GM12892 (cell line): ENCODE measurements around the gene PRUNE2.
"Not testable (repeated sequence)": the region's sequence is repeated elsewhere in the genome, so short reads cannot be mapped to it uniquely, and the experiment has no call there.

Experiments used
- DNase-seq: peaks from one replicate; pipeline ENCODE4 v3.0.0; 2011; ENCODE audit not compliant: insufficient read length
- FAIRE-seq: peaks from 2 replicates; lab custom pipeline; 2011; peaks lifted over from hg19 to GRCh38; lab: Jason Lieb, UNC
- POLR2A ChIP-seq: IDR thresholded peaks from 2 replicates; pipeline ENCODE4 v1.6.1; 2011; ENCODE audit warnings: low read depth, low read length, control low read depth
- POLR2AphosphoS5 ChIP-seq: IDR thresholded peaks from 2 replicates; pipeline ENCODE4 v1.6.1; 2011; ENCODE audit warnings: low read depth, low read length, control low read depth
- TAF1 ChIP-seq: IDR thresholded peaks from 2 replicates; pipeline ENCODE4 v1.6.1; 2011; ENCODE audit warnings: low read depth, mild to moderate bottlenecking, control low read depth, low read length, borderline replicate concordance

Gene PRUNE2

DNA sequence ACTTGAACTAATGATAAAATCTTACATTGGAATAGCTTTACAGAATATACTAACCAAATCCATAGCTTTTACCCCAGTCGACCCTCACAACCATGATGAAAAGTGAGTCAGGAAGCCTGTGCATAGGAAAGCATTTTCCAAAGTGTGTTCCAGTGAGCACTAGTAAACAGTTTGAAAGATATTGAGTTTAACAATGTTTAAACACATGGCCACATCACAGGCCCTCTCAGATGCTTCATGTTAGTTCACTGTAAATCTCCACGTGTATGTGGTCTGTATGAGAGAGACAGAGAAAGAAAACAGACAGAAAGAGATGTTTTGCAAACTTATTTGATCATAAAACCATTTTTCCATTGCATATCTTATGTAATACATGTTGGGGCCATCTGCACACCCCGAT, 27.0 kb downstream of the PRUNE2 start:
- TF ChIP-seq POLR2AphosphoS5: no peak
- no peak for TF ChIP-seq TAF1
- TF ChIP-seq POLR2A: no peak
- FAIRE-seq: no peak
- DNase-seq: no peak

DNA sequence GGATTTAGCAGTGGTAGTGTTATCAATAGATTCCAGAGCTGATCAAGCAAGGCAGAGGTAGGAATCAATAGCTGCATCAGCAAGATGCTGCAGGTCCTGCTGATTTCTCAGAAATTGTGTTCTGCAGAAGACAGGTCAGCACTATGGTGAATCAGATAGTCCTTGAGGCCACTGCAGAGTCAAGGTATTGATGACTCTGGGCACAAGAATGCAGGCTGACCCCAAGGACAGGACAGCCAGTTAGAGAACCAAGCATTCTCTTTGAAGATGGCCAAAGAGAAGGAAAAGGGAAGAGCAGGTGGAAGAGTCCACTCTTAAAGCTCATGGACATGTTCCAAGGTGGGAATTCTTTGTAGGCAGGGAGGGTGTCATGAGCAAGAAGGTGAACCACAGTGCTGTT, 28.0 kb downstream of the PRUNE2 start:
- no peak for FAIRE-seq
- no peak for DNase-seq

DNA sequence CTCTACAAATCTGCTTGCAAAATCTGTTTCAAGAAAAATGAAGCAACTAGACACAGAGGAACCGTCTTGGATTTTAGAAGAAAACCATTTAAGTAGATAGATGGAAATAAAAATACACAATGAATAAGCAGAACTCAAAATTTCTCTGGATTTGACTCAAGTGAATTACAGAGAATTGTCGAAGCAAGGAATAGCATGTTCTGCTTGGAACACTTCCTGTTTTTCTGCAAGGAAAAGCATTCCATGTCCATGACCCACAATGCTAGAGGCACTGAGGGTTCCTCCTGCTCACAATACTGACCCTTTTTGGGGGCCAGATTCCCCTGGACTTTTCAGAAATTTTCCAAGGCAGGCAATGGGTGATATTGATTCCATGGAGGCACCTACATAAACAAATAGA, 29.8 kb downstream of the PRUNE2 start:
- no peak for FAIRE-seq
- no peak for DNase-seq
- TF ChIP-seq POLR2A (no peak), TAF1 (no peak), POLR2AphosphoS5 (no peak)

More for the DNA sequence above, 28.0 kb downstream of the PRUNE2 start:
- TF ChIP-seq POLR2A: no peak
- no peak for TF ChIP-seq TAF1
- TF ChIP-seq POLR2AphosphoS5: no peak

DNA sequence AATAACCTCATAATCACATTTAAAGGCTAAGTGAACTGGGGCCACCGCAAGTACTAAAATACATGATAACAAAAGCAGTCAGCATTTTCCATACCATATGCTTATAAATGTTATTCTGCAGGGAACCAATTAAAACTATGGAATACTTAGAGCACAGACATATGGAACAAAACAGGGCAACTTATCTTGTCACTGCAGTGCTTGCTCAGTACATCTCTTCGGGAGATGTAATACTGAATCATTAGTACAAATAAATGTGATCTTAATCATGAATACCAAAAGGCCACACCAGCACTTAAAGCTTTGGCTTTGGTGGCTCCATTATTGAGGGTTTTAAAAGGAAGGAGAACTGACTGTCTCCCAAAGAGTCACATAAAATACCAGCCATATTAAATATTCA, 32.1 kb downstream of the PRUNE2 start:
- TF ChIP-seq POLR2A: no peak
- FAIRE-seq: no peak
- no peak for DNase-seq

DNA sequence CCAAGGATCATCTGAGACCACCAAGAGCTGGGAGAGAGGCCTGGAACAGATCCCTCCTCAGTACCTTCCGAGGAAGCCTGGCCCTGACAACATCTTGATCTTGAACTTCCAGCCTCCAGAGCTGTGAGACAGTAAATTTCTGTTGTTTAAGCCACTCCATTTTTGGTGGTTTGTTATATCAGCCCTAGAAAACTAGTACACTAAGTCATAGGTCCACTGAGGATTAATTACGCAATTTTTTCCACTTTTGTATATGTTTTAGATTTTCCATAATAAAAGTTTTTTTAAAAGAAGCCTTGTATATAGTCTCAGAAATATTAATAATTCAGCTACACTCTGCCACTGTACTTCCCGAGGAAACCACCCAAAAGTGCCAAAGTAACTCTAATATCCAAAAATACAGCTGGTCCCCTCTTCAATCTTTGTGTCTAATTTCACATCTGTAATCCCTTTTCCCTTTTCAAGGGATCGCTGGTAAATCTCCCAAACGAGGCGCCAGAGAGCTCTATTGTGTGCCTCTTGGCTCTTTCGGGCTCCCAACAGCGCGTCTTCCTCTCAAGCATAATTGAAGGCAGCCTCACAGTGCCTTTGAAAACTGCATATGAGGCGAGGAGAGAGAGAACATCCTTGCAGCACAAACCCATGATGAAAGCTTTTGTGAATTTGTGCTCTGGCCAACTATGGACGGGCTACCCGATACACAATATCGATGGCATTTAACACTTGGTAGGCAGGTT, 32.7 kb downstream of the PRUNE2 start:
- FAIRE-seq (no peak), DNase-seq (no peak)

DNA sequence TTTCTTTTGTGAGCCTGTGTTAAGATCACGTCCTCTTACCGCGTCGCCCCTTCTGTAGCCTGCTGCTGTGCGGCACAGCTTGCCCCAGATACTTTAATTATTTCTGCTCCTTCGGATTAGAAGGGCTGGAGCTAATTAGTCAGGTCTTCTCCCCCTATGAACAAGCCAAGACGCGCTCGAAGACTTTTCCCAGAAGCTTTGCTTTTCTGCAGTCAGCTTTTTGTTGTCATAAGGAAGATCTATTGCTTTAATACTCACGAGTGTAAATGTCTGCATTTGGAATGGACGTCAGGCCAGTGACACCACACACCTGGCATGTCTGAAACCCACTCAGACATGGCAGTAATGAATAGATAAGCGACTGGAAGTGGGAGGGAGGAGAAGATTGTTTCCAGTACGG, 37.0 kb downstream of the PRUNE2 start:
- DNase-seq: no peak
- FAIRE-seq: no peak
- TF ChIP-seq POLR2A (no peak), POLR2AphosphoS5 (no peak), TAF1 (no peak)

More for the DNA sequence above, 32.7 kb downstream of the PRUNE2 start:
- TF ChIP-seq POLR2AphosphoS5 (no peak), TAF1 (no peak), POLR2A (no peak)

DNA sequence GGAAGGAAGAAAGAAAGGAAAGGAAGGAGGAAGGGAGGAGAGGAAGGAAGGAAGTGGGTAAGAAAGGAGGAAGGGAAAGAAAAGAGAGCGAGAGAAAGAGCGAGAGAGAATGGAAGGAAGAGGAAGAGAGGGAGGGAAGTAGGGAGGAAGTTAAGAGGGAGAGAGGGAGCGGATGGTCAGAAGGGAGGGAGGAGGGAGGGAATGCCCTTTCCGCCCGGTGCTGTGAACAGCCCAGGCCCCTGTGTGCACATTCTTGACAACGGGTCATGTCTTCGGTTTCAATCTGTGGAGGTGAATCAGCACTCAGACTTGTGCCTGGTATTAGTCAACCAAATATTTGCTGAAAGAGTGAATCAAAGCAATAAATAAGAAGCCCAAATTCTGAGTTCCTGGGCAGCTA, 39.2 kb downstream of the PRUNE2 start:
- FAIRE-seq: no peak
- DNase-seq: no peak
- TF ChIP-seq POLR2AphosphoS5: no peak
- no peak for TF ChIP-seq POLR2A
- no peak for TF ChIP-seq TAF1

DNA sequence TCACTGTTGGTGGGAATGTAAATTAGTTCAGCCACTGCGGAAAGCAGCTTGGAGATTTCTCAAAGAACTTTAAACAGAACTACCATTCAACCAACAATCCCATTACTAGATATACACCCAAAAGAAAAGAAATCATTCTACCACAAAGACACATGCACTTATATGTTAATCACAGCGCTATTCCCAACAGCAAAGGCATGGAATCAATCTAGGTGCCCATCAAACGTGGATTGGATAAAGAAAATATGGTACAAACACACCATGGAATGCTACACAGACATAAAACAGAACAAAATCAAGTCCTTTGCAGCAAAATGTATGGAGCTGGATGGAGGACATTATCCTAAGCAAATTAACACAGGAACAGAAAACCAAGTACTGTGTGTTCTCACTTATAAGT, 42.1 kb downstream of the PRUNE2 start:
- DNase-seq: no peak
- FAIRE-seq: no peak
- TF ChIP-seq TAF1 (no peak), POLR2A (no peak), POLR2AphosphoS5 (no peak)

DNA sequence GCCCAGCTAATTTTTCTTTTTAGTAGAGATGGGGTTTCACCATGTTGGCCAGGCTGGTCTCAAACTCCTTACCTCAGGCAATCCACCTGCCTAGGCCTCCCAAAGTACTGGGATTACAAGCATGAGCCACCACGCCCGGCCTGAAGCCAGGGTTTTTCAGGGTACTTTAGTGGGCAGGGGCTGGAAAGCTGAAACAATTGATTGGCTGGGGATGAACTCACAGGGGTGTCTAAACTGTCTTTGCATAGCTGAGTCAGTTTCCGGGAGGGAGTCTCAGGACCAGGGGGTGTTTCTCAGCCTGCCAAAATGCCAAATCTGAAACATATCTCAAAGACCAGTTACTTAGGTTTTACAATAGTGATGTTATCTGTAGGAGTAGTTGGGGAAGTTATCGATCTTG, 46.1 kb downstream of the PRUNE2 start:
- TF ChIP-seq POLR2AphosphoS5 (no peak), TAF1 (no peak), POLR2A (no peak)
- FAIRE-seq: no peak
- no peak for DNase-seq

DNA sequence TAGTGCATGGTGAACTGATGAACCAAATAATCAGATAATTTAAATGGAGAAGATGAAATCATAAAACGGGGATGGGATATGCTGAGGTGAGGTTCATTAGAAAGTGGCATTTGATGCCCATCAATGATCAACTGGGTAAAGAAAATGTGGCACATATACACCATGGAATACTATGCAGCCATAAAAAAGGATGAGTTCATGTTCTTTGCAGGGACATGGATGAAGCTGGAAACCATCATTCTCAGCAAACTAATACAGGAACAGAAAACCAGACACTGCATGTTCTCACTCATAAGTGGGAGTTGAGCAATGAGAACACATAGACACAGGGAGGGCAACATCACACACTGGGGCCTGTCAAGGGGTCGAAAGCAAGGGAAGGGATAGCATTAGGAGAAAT, 47.7 kb downstream of the PRUNE2 start:
- DNase-seq, FAIRE-seq: not testable (repeated sequence)

DNA sequence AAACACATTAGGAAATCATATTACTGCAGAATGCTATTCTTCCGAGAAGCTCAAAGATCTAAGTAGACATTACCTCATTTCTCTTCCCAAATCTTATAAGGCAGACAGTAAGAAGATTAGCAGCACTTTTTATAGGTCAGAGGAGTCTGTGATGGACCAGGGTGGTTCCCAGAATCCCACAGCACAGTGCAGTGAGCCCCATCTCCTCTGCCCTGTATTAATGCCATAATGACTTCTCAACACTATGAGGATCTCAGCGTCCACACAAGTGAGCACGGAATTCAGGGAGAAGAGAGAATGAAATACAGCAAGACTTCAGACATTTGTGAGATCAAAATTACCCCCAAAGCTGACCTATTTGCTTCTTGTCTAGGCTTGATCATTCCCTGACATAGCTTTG, 49.9 kb downstream of the PRUNE2 start:
- DNase-seq (no peak), FAIRE-seq (no peak)
- no peak for TF ChIP-seq TAF1
- TF ChIP-seq POLR2A: no peak
- TF ChIP-seq POLR2AphosphoS5: no peak

DNA sequence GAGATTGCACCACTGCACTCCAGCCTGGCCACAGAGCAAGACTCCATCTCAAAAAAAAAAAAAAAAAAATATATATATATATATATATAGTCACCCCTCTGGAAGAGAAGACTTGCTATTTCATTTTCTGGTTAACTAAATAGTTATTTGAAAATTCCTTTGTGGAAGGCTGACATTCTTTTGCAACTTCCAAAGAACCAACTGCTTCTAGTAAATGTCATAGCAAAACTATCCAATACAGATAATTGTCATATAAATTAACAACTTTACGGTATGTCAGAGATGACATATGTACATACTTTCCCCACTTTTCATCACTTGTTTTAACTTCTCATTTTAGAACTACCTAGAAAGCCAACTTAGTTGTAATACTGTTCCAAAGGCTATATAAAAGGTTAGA, 50.9 kb downstream of the PRUNE2 start:
- no peak for TF ChIP-seq TAF1
- TF ChIP-seq POLR2A: no peak
- TF ChIP-seq POLR2AphosphoS5: no peak
- no peak for FAIRE-seq
- no peak for DNase-seq

DNA sequence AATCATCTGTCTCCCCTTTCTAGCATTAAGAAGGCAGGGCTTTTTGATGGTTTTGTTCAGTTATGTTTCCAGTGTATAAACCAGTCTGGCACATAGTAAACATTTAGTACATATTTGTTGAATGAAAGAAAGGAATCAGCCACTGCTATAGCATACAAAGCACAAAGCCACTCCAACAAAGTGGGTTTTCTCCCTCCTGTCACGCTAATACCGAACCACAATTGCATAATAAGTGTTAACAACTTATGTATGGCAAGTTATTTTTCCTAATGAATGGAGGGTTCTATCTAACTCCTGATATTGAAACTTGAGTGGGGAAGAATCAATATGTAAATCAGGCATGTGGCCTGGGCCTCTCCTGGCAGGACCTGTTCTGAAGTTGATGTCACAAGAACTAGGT, 53.9 kb downstream of the PRUNE2 start:
- FAIRE-seq: no peak
- no peak for DNase-seq
- no peak for TF ChIP-seq POLR2AphosphoS5
- no peak for TF ChIP-seq TAF1
- no peak for TF ChIP-seq POLR2A

DNA sequence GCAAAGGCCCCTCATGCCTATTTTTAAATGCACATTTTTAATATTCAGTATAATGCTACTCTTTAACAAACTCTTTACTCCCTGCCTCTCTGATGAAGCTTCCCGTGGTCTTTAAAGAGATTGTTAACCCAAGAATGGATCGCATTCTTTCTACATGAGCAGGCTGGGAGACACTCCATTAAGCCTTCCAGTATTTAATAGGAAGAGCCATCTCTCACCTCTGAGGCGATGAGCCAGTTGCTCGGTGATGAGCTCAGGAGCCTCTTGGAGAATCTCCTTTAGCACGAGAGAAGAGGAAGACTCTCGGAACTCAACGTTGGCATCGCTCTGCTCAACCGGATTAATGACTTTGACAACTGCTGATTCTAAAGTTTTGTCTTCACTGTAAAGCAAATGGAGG, 59.6 kb downstream of the PRUNE2 start:
- DNase-seq (no peak), FAIRE-seq (no peak)
- TF ChIP-seq POLR2AphosphoS5: no peak
- TF ChIP-seq POLR2A: no peak
- TF ChIP-seq TAF1: no peak

DNA sequence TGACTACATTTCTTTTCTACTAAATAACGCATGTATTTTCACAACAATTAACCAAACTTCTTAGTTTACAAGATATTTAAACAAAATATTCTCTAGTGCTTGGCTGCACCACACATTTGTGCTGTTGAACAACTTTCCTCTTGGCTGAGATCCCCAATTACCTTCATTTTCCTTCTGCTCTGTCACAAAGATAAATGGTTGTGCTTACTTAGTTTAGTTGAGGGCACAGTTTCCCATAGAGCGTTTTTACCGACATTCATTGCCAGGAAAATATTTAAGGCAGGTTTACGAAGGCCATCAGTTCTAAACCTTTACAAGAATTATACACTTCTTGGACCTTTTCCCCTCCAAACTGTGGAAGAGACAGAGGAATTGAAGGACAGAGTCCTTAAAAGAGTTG, 60.7 kb downstream of the PRUNE2 start:
- FAIRE-seq (no peak), DNase-seq (no peak)
- TF ChIP-seq POLR2AphosphoS5: no peak
- TF ChIP-seq TAF1: no peak
- TF ChIP-seq POLR2A: no peak
